Astrocyte of the spinal cord (primary cell): ENCODE measurements around the gene C4orf33.

Source experiments
- DNase-seq: peaks from one replicate; pipeline ENCODE4 v3.0.0; 2011; ENCODE audit warnings: low read depth, low spot score
- H3K4me3 ChIP-seq: 2 replicates; pipeline ENCODE4 v1.5.1; 2011; ENCODE audit warnings: low read depth, mild to moderate bottlenecking, low read length, moderate library complexity
- in situ Hi-C: cut with HindIII; loops from 2 replicates; pipeline ENCODE4 v1.10.0; 2017; ENCODE audit warnings: low sequenced_read_pairs
- TF ChIP-seq, protein P1 (sequence below): IDR thresholded peaks from 2 replicates; pipeline ENCODE4 v1.5.1; 2012; ENCODE audit warnings: low read depth, mild to moderate bottlenecking, low read length, inconsistent platforms

Gene C4orf33

DNA sequence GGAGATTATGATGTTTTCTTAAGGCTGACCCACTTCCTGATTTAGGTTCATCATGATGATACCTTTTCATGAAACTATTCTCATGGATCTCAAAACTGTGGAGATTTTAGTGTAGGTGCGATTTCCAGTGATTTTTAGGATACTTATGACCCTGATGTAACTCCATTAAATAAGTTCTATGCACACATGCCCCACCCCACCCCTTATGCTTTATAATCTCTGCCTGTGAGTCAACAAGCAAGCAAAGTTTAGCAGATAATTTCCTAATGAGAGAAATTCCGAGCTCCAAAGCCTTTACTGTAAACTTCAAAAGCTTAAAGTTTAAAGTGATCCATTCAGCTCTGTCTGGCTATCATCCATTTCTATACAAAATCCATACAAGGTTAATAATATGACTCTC, 56.4 kb downstream of the C4orf33 start:
- in situ Hi-C loops, result no loop called here
- DNase-seq, result no peak
- TF ChIP-seq, protein P1, sequence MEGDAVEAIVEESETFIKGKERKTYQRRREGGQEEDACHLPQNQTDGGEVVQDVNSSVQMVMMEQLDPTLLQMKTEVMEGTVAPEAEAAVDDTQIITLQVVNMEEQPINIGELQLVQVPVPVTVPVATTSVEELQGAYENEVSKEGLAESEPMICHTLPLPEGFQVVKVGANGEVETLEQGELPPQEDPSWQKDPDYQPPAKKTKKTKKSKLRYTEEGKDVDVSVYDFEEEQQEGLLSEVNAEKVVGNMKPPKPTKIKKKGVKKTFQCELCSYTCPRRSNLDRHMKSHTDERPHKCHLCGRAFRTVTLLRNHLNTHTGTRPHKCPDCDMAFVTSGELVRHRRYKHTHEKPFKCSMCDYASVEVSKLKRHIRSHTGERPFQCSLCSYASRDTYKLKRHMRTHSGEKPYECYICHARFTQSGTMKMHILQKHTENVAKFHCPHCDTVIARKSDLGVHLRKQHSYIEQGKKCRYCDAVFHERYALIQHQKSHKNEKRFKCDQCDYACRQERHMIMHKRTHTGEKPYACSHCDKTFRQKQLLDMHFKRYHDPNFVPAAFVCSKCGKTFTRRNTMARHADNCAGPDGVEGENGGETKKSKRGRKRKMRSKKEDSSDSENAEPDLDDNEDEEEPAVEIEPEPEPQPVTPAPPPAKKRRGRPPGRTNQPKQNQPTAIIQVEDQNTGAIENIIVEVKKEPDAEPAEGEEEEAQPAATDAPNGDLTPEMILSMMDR, result no peak
- no peak overlapping the region for H3K4me3 ChIP-seq

DNA sequence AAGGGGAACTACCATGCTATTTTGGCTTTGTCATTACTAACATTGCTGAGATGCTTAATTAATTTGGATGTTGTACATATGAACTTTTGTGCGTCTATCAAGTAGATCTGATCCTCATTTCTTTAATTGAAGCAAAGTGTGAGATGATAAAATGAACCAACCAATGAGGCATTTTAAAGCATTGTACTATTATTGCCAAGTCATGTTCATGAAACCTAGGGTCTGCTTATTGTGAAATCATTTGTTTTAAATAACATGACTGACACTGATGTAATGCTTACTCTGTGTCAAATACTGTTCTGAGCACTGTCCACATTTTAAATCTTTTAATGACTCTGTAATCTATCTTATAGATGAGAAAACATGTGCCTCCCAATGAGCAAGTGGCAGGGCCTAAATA, 57.7 kb downstream of the C4orf33 start:
- H3K4me3 ChIP-seq, result no peak overlapping the region
- TF ChIP-seq, protein P1, result no peak
- in situ Hi-C loops, result no loop called here
- DNase-seq, result no peak

DNA sequence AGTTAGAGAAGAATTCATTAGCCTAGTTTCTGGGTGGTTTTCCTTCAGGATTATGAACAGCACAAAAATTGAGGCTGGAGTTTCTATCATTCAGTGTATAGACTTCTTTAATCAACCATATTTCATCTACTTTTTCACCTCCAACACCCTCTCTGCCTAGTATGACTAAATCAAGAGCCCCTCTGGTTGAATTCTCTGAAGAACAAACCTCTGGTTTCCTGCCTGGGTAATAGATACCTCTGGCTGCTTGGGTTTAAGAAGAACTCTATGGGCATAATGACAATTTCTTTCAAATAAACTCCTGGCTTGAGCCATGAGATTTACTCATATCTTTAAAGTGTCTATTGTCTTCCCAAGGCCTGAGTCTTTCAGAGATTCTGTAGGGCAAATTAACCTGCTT, 66.5 kb downstream of the C4orf33 start:
- TF ChIP-seq, protein P1, result no peak
- no peak overlapping the region for H3K4me3 ChIP-seq
- in situ Hi-C loops, result no loop called here
- DNase-seq, result no peak

DNA sequence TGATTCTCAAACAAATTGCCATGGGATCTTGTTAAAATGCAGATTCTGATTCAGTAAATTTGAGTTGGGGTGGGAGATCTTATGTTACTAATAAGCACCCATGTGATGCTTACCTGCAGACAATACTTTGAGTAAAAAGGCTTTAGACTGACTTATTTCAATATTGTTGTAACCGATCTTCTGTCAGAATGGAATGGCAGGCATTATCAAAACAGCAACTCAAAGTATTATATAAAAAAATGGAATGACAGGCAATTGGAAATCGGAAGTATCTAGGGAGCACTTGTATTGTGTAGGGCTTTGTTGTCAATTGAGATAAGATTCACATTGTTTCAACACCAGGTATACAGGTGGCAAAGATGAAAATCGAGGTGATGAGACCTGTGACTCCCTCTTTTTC, 67.5 kb downstream of the C4orf33 start:
- DNase-seq, result no peak
- H3K4me3 ChIP-seq, result no peak overlapping the region
- in situ Hi-C loops, result no loop called here
- TF ChIP-seq, protein P1, result no peak

DNA sequence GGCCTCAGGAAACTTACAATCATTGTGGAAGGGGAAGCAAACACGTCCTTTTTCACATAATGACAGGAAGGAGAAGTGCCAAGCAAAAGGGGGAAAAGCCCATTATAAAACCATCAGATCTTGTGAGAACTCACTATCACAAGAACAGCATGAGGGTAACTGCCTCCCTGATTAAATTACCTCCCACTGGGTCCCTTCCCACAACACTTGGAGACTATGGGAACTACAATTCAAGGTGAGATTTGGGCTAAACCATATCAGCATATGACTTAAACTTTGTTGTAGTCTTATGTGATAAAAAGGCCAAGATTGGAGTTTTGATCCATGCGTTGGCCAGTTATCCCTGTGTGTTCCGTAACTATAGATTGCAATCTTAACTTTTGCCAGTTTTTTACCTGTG, 68.3 kb downstream of the C4orf33 start:
- TF ChIP-seq, protein P1, result no peak
- in situ Hi-C loops, result no loop called here

More for the DNA sequence above, 68.3 kb downstream of the C4orf33 start:
- no peak overlapping the region for H3K4me3 ChIP-seq
- DNase-seq, result no peak
